GM12865 (cell line): ENCODE measurements around the gene CDC14A.

Source experiments
- DNase-seq: peaks from one replicate; pipeline ENCODE4 v3.0.0; 2010; ENCODE audit warnings: low read depth
- H3K4me3 ChIP-seq: 2 replicates; pipeline ENCODE4 v1.5.1; 2011; ENCODE audit warnings: mild to moderate bottlenecking, low read depth, low read length, control low read depth
- CTCF ChIP-seq: IDR thresholded peaks from 2 replicates; pipeline ENCODE4 v1.5.1; 2011; ENCODE audit warnings: low read length, control low read depth, low read depth, inconsistent platforms; ENCODE audit not compliant: insufficient read depth; ENCODE audit errors: missing control alignments

Gene CDC14A

GRCh38 chr1:100347009-100347966 is 5.0 kb upstream of the CDC14A start:
- TF ChIP-seq CTCF, result no peak
- no peak overlapping the region for H3K4me3 ChIP-seq
- DNase-seq, result no peak

DNA sequence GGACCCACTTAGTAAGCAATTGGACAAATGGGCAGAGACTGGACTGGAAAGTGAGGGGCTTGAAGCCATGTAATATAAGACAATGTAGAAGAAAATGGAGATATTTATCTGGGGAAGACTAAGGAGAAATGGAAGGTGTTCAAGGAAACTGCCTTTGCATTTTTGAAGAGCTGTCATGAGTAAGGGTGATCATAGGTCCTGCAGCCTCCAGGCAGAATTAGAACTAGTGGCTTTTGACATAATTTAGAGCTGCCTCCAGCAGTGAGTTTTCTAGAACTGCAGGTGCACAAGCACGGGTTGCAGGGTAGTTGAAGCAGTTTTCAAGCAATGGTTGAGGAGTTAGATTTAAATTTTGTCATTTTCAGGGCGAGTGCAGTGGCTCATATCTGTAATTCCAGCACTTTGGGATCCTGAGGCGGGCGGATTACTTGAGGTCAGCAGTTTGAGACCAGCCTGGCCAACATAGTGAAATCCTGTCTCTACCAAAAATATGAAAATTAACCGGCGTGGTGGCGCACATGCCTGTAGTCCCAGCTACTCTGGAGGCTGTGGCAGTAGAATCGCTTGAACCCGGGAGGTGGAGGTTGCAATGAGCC is 3.7 kb upstream of the CDC14A start:
- no peak overlapping the region for H3K4me3 ChIP-seq
- no peak for TF ChIP-seq CTCF
- DNase-seq, result no peak

DNA sequence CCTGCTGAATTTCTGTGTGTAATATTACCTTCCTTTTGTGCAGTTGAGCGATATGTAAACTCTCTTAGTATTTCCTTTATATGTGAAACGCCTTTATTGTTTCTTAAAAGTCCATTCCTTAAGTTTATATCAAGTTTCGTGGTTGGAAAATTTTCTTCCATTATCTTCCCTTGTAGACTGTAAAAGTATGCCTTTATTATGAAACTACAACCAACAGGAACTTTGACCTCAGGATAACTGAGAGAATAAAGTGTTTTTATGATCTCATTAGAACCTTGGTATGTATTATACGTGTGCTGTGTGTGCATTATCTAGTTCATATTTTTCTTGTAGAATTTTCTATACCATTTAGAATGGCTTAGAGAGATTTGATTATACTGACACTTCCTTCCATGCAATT is 3.1 kb upstream of the CDC14A start:
- H3K4me3 ChIP-seq, result no peak overlapping the region
- TF ChIP-seq CTCF, result no peak
- no peak for DNase-seq

DNA sequence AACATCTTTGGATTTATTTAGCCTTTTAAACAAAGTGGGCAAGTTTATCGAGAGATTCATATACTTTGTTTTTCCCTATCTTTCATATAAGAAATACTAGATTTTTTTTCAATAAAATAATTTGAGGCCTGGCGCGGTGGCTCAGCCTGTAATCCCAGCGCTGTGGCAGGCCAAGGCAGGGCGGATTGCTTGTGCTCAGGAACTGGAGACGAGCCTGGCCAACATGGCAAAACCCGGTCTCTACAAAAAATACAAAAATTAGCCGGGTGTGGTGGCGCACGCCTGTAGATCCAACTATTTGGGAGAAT is 1.6 kb upstream of the CDC14A start:
- H3K4me3 ChIP-seq, result peak overlapping the region; percentile 74
- no peak for DNase-seq
- TF ChIP-seq CTCF, result no peak

DNA sequence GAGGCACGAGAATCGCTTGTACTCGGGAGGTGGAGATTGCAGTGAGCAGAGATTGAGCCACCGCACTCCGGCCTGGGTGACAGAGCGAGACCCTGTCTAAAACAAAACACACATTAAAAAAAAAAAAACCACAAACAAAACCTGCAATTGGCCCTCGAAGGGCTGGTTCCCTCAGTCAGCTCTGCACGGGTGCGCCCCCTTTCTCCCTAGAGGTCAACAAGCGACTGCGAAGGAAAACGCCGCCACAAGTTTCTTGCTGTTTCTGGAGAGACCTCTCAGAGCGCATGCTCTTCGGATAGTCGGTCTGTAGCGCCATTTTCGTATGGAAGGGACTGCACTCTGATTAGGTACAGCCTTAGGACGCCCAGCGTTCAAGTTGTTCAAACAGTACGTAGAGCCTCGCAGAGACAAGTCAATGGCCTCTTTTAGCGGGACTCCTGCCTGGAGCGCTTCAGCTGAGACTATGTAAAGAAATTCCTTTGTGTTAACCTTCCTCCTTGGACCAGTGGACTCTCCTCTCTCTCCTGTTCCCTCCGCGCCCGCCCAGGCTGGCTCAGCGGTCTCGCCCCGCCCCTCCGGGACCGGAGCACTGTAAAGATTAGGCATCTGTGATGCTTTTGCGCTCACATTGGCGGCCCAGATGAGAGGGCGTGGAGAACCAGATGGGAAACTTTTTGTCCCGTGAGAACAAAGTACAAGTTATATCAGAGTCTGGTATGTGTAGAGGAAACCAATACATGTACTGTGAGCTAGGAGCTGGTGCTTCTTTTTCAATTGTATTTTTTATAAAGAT is 1.0 kb upstream of the CDC14A start:
- peak; percentile 24 for TF ChIP-seq CTCF
- peak; percentile 96 for DNase-seq

GRCh38 chr1:100353071-100353801 is 930 bp downstream of the CDC14A start:
- peak overlapping the region; percentile 74 for H3K4me3 ChIP-seq
- DNase-seq, result peak; percentile 68
- no peak for TF ChIP-seq CTCF

More for the DNA sequence above, 1.0 kb upstream of the CDC14A start:
- peak overlapping the region; percentile 74 for H3K4me3 ChIP-seq
